Tibial nerve (tissue), 4 donors: ENCODE measurements around the gene TRABD2A. TPM values are rescaled to one million over a fixed set of nuclear protein-coding genes. Genes with fewer than 3 reads are reported as not detected.

Source experiments
- DNase-seq, 2 donors: peaks; one replicate each; pipeline ENCODE4 v3.0.0-alpha.2; 2019; ENCODE audit warnings: low spot score in 2 of 2
- H3K27ac ChIP-seq, 4 donors: fragments of 200-600 bp; sonication (generic) in 3 of 4; one replicate each; pipeline ENCODE4 v1.5.1; 2017 to 2019; ENCODE audit warnings: mild to moderate bottlenecking in 1 of 4
- H3K27me3 ChIP-seq, 2 donors: fragments of 200-600 bp; sonication (generic) in 1 of 2; one replicate each; pipeline versions ENCODE4 v1.5.1 to v1.6.0; 2017 to 2019
- H3K36me3 ChIP-seq, 3 donors: fragments of 200-600 bp; sonication (generic); one replicate each; pipeline ENCODE4 v1.5.1; 2018 to 2019
- H3K4me1 ChIP-seq, 4 donors: fragments of 200-600 bp; sonication (generic) in 3 of 4; one replicate each; pipeline ENCODE4 v1.5.1; 2017 to 2019
- H3K4me3 ChIP-seq, 4 donors: fragments of 200-600 bp; sonication (generic) in 3 of 4; one replicate each; pipeline ENCODE4 v1.5.1; 2017 to 2019; ENCODE audit warnings: mild to moderate bottlenecking in 1 of 4, moderate library complexity in 1 of 4
- H3K9me3 ChIP-seq, 4 donors: fragments of 200-600 bp; sonication (generic) in 3 of 4; one replicate each; pipeline ENCODE4 v1.5.1; 2017 to 2019
- EP300 ChIP-seq, 2 donors: sonication (generic); formaldehyde crosslinking; IDR thresholded peaks; one replicate each; pipeline ENCODE4 v1.6.1; 2017; ENCODE audit warnings: antibody characterized with exemption in 2 of 2, mild to moderate bottlenecking in 1 of 2
- POLR2A ChIP-seq, 2 donors: fragments of 450-650 bp; IDR thresholded peaks; one replicate each; pipeline ENCODE4 v1.6.1; 2017; ENCODE audit warnings: antibody characterized with exemption in 2 of 2, mild to moderate bottlenecking in 2 of 2, moderate library complexity in 2 of 2
- WGBS, 2 donors: methylation state at CpG; one replicate each; pipeline ENCODE4 v1.1.5; 2018; 5-methylcytosine and 5-hydroxymethylcytosine counted together
- total RNA-seq, 4 donors: library from RNA; depleted of rRNA; stranded (reverse); fragments of >200 nt; gene quantifications; one replicate each; pipeline ENCODE4 v1.1.0, GENCODE V29; 2016
- TF ChIP-seq, protein P1 (sequence below), 5 experiments: fragments of 200-600 bp in 3 of 5; fragments of 450-650 bp in 2 of 5; sonication (generic) in 3 of 5; IDR thresholded peaks; one replicate each; pipeline ENCODE4 v1.5.1; 2016 to 2019; ENCODE audit warnings: antibody characterized with exemption in 5 of 5, mild to moderate bottlenecking in 3 of 5, moderate library complexity in 2 of 5

The TRABD2A gene
- total RNA-seq, 4 donors from 2014 or later: 0.98 to 6.3 (median 1.7) TPM; not detected in 1

- no peak for TF ChIP-seq EP300 (IDR thresholded peaks at IDR 0.05)
- TF ChIP-seq, protein P1, sequence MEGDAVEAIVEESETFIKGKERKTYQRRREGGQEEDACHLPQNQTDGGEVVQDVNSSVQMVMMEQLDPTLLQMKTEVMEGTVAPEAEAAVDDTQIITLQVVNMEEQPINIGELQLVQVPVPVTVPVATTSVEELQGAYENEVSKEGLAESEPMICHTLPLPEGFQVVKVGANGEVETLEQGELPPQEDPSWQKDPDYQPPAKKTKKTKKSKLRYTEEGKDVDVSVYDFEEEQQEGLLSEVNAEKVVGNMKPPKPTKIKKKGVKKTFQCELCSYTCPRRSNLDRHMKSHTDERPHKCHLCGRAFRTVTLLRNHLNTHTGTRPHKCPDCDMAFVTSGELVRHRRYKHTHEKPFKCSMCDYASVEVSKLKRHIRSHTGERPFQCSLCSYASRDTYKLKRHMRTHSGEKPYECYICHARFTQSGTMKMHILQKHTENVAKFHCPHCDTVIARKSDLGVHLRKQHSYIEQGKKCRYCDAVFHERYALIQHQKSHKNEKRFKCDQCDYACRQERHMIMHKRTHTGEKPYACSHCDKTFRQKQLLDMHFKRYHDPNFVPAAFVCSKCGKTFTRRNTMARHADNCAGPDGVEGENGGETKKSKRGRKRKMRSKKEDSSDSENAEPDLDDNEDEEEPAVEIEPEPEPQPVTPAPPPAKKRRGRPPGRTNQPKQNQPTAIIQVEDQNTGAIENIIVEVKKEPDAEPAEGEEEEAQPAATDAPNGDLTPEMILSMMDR (IDR thresholded peaks at IDR 0.05): no peak
- no peak for TF ChIP-seq POLR2A (IDR thresholded peaks at IDR 0.05)
- Histone ChIP-seq H3K4me3 (no peak overlapping the region), H3K27me3 (no peaks in the 10 kb centered on the region), H3K4me1 (peaks cover 0 to 5% (median 0%) of the 10 kb centered on the region in 4 donors), H3K36me3 (no peaks in the 10 kb centered on the region), H3K27ac (no peak overlapping the region), H3K9me3 (peaks cover 0 to 23% (median 4%) of the 10 kb centered on the region in 4 donors)
- WGBS, 2 donors: 57 to 72% methylated on average over 2 of the region's 2 CpGs
- no peak for DNase-seq
Measured at GRCh38 chr2:84838434-84839145, 42.3 kb downstream of the TRABD2A start.

- TF ChIP-seq EP300 (IDR thresholded peaks at IDR 0.05) (no peak), POLR2A (IDR thresholded peaks at IDR 0.05) (no peak)
- TF ChIP-seq, protein P1 (IDR thresholded peaks at IDR 0.05): no peak
- no peak overlapping the region for H3K4me3 ChIP-seq
- H3K36me3 ChIP-seq: no peaks in the 10 kb centered on the region
- no peaks in the 10 kb centered on the region for H3K27me3 ChIP-seq
- H3K27ac ChIP-seq: no peak overlapping the region
- peaks cover 0 to 2% (median 0%) of the 10 kb centered on the region in 4 donors for H3K4me1 ChIP-seq
- WGBS, 2 donors: 72 to 74% methylated on average over 2 of the region's 2 CpGs
- peaks cover 0 to 23% (median 4%) of the 10 kb centered on the region in 4 donors for H3K9me3 ChIP-seq
- DNase-seq: no peak
Measured at GRCh38 chr2:84836215-84836614, 44.7 kb downstream of the TRABD2A start.

GRCh38 chr2:84833481-84834150 lies 47.3 kb downstream of the TRABD2A start:
- DNase-seq: no peak
- no peaks in the 10 kb centered on the region for H3K36me3 ChIP-seq
- TF ChIP-seq POLR2A (IDR thresholded peaks at IDR 0.05): no peak
- TF ChIP-seq EP300 (IDR thresholded peaks at IDR 0.05): no peak
- TF ChIP-seq, protein P1 (IDR thresholded peaks at IDR 0.05): no peak
- no peaks in the 10 kb centered on the region for H3K4me1 ChIP-seq
- no peak overlapping the region for H3K4me3 ChIP-seq
- 82 to 83% methylated on average over 12 of the region's 12 CpGs for WGBS, 2 donors
- H3K27ac ChIP-seq: peak overlapping the region in 2 of 4 donors; percentile 11 to 36
- H3K27me3 ChIP-seq: no peaks in the 10 kb centered on the region
- peaks cover 0 to 23% (median 4%) of the 10 kb centered on the region in 4 donors for H3K9me3 ChIP-seq

DNA sequence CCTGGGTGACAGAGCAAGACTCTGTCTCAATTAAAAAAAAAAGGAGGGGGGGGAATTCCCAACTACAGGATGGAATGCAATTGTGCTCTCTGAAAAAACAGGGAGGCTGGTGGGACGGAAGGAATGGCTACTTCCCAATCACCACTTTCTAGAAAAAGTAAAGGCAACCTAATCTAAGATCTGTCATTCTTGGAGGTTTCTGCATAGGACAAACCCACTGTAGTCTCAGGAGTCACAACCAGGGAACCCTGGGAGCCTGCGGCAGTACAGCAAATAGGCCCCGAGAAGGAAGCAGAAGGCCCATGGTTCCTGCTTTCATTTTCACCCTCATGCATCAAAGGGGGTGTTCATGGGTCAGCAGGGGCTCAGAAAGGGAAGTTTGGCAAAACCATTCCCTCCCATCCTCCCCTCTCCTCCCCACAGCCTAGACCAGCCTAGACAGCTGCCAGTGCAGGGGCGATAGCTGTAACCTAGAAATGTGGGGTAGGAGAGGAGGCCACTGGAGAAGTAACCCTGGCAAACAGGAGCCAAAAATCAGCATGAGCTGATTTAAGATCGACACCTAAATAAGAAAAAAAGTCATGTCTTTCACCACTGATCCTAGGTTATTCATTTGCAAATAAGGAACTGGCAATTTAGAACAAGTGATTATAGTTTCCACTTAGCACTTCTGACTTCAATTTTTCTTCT lies 48.0 kb downstream of the TRABD2A start:
- no peak for DNase-seq
- no peaks in the 10 kb centered on the region for H3K27me3 ChIP-seq
- H3K4me1 ChIP-seq: no peaks in the 10 kb centered on the region
- no peak overlapping the region for H3K4me3 ChIP-seq
- peaks cover 0 to 23% (median 4%) of the 10 kb centered on the region in 4 donors for H3K9me3 ChIP-seq
- H3K36me3 ChIP-seq: no peaks in the 10 kb centered on the region
- WGBS, 2 donors: 42 to 51% methylated on average over 5 of the region's 5 CpGs
- peak overlapping the region in 2 of 4 donors; percentile 11 to 36 for H3K27ac ChIP-seq
- TF ChIP-seq, protein P1 (IDR thresholded peaks at IDR 0.05): no peak
- peak in 1 of 2 donors; percentile 46 for TF ChIP-seq EP300 (IDR thresholded peaks at IDR 0.05)
- no peak for TF ChIP-seq POLR2A (IDR thresholded peaks at IDR 0.05)
